ENCODE measurements around the gene TBC1D12. TPM values are rescaled to one million over a fixed set of nuclear protein-coding genes. Genes with fewer than 3 reads are reported as not detected.

TBC1D12 gene
- 5.8 and 6.1 TPM in 2 replicates for total RNA-seq (2022)
- percentile 63 among the genes with signal in this experiment for Bru-seq, nascent RNA
- percentile 47 among the genes with signal in this experiment for BruChase-seq, experiment 1, labeled RNA remaining after a 6-hour chase
- percentile 55 among the genes with signal in this experiment for BruChase-seq, experiment 2, labeled RNA remaining after a 2-hour chase
- long read RNA-seq, full-length matches to known transcripts: 1 of 1 reads
- long read RNA-seq, partial matches to known transcripts: 0 of 1 reads
- long read RNA-seq, other reads (novel, unspliced or antisense): 0 of 1 reads

- Mint-ChIP-seq H3K27ac (ENCODE audit: unreplicated experiment) (no peak within 1 kb of the TSS), H3K27me3 (ENCODE audit: unreplicated experiment) (no peaks in the 10 kb centered on the region), H3K4me3 (ENCODE audit: low read depth, unreplicated experiment) (peak within 1 kb of the TSS; percentile 77), H3K9me3 (ENCODE audit: low read depth, unreplicated experiment) (no peaks in the 10 kb centered on the region), H3K36me3 (ENCODE audit: insufficient read depth, unreplicated experiment) (peaks cover 31% of the 10 kb centered on the region), H3K4me1 (ENCODE audit: low read depth, unreplicated experiment) (peaks cover 7% of the 10 kb centered on the region)
- BruUV-seq (replicated peaks): no TSS peak
- intact Hi-C loops (cut with micrococcal nuclease; ENCODE audit: unreplicated experiment): loop anchor here (2.0 kb wide), 1 partner anchor 40 kb away; the partner anchor contains the start of gene NOC3L
- CTCF ChIA-PET: interaction anchor here (0.6 kb wide), 1 partner anchor 44 kb away, joined by 4 read pairs; no protein-coding TSS in a partner anchor
- no peak for TF ChIP-seq CTCF (IDR thresholded peaks at IDR 0.05; ENCODE audit: unreplicated experiment)
- peak; percentile 91 for DNase-seq
These were observed at the start of gene TBC1D12 for GRCh38 chr10:94402204-94402842. Gene TBC1D12, plus strand, starts transcription at chr10:94402541. Its CDS starts 73 bp downstream, at chr10:94402614.

DNA sequence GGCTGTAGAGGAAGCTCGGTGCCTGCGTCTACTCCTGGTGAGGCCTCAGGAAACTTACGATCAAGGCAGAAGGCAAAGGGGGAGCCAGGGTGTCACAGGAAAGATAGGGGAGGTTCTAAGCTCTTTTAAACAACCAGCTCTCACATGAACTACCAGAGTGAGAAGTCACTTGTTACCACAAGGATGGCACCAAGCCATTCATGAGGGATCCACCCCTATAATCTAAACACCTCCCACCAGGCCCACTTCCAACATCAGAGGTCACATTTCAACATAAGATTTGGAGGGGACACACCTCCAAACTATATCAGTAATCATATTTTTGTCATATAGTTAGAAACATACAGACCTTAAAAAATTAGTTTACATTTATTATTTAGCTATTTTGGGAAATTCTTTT, 49.0 kb upstream of the TBC1D12 start:
- Mint-ChIP-seq H3K4me1 (ENCODE audit: low read depth, unreplicated experiment) (peaks cover 5% of the 10 kb centered on the region), H3K9me3 (ENCODE audit: low read depth, unreplicated experiment) (no peaks in the 10 kb centered on the region), H3K36me3 (ENCODE audit: insufficient read depth, unreplicated experiment) (peaks cover 5% of the 10 kb centered on the region), H3K4me3 (ENCODE audit: low read depth, unreplicated experiment) (no peak overlapping the region), H3K27ac (ENCODE audit: unreplicated experiment) (no peak overlapping the region), H3K27me3 (ENCODE audit: unreplicated experiment) (no peaks in the 10 kb centered on the region)
- TF ChIP-seq CTCF (IDR thresholded peaks at IDR 0.05; ENCODE audit: unreplicated experiment): no peak
- intact Hi-C loops (cut with micrococcal nuclease; ENCODE audit: unreplicated experiment): no loop called here
- DNase-seq: no peak
- no TSS peak for BruUV-seq (replicated peaks)
- CTCF ChIA-PET: interaction anchor here (0.6 to 0.7 kb wide), 2 partner anchors 147 to 184 kb away, joined by 3 read pairs; no protein-coding TSS in a partner anchor

GRCh38 chr10:94355841-94356240, 46.5 kb upstream of the TBC1D12 start:
- CTCF ChIA-PET: interaction anchor here (1.3 kb wide), 1 partner anchor 88 kb away, joined by 7 read pairs; no protein-coding TSS in a partner anchor
- no peak overlapping the region for H3K27ac Mint-ChIP-seq (ENCODE audit: unreplicated experiment)
- H3K9me3 Mint-ChIP-seq (ENCODE audit: low read depth, unreplicated experiment): no peaks in the 10 kb centered on the region
- no peak overlapping the region for H3K4me3 Mint-ChIP-seq (ENCODE audit: low read depth, unreplicated experiment)
- no peak for DNase-seq
- no TSS peak for BruUV-seq (replicated peaks)
- peaks cover 13% of the 10 kb centered on the region for H3K4me1 Mint-ChIP-seq (ENCODE audit: low read depth, unreplicated experiment)
- intact Hi-C loops (cut with micrococcal nuclease; ENCODE audit: unreplicated experiment): no loop called here
- TF ChIP-seq CTCF (IDR thresholded peaks at IDR 0.05; ENCODE audit: unreplicated experiment): no peak
- no peaks in the 10 kb centered on the region for H3K27me3 Mint-ChIP-seq (ENCODE audit: unreplicated experiment)
- H3K36me3 Mint-ChIP-seq (ENCODE audit: insufficient read depth, unreplicated experiment): no peaks in the 10 kb centered on the region

GRCh38 chr10:94357193-94357592, 45.1 kb upstream of the TBC1D12 start:
- Mint-ChIP-seq H3K36me3 (ENCODE audit: insufficient read depth, unreplicated experiment) (peaks cover 2% of the 10 kb centered on the region), H3K9me3 (ENCODE audit: low read depth, unreplicated experiment) (no peaks in the 10 kb centered on the region), H3K4me1 (ENCODE audit: low read depth, unreplicated experiment) (peaks cover 13% of the 10 kb centered on the region), H3K27me3 (ENCODE audit: unreplicated experiment) (no peaks in the 10 kb centered on the region), H3K27ac (ENCODE audit: unreplicated experiment) (no peak overlapping the region), H3K4me3 (ENCODE audit: low read depth, unreplicated experiment) (no peak overlapping the region)
- no peak for TF ChIP-seq CTCF (IDR thresholded peaks at IDR 0.05; ENCODE audit: unreplicated experiment)
- no peak for DNase-seq
- BruUV-seq (replicated peaks): no TSS peak
- intact Hi-C loops (cut with micrococcal nuclease; ENCODE audit: unreplicated experiment): no loop called here
- CTCF ChIA-PET: no interaction called here
